ENCODE data around the gene TTC7B.

Gene TTC7B

GRCh38 chr14:90504643-90505042 lies 311.6 kb downstream of the TTC7B start:
- Histone ChIP-seq H3F3A (ENCODE audit: insufficient read depth, low read length) (no peaks in the 10 kb centered on the region), H3K27me3 (ENCODE audit: insufficient read depth, low read length) (0 out of 2 replicates have a peak, but pooled peaks cover 4% of the 10 kb centered on the region), H3K4me3 (ENCODE audit: low read depth, low read length, poor library complexity, severe bottlenecking) (no peak overlapping the region), H3K4me1 (ENCODE audit: insufficient read depth, low read length, severe bottlenecking) (no peaks in the 10 kb centered on the region), H3K4me2 (ENCODE audit: low read length) (no peak overlapping the region), H3K27ac (ENCODE audit: low read depth, low read length, poor library complexity, severe bottlenecking) (no peak overlapping the region), H3K9ac (ENCODE audit: low read length) (no peak overlapping the region), H3K36me3 (ENCODE audit: insufficient read depth, low read length) (no peaks in the 10 kb centered on the region), H4K20me1 (ENCODE audit: insufficient read depth, low read length) (no peaks in the 10 kb centered on the region), H3K9me2 (ENCODE audit: low read depth, low read length) (no peaks in the 10 kb centered on the region), H3K9me3 (ENCODE audit: low read length) (no peaks in the 10 kb centered on the region), H2AFZ (ENCODE audit: low read length) (no peak overlapping the region), H3K79me2 (ENCODE audit: insufficient read depth, low read length) (no peaks in the 10 kb centered on the region)
- no peak for TF ChIP-seq EZH2 (IDR thresholded peaks at IDR 0.05; ENCODE audit: borderline replicate concordance, low read length)
- TF ChIP-seq, protein P1, sequence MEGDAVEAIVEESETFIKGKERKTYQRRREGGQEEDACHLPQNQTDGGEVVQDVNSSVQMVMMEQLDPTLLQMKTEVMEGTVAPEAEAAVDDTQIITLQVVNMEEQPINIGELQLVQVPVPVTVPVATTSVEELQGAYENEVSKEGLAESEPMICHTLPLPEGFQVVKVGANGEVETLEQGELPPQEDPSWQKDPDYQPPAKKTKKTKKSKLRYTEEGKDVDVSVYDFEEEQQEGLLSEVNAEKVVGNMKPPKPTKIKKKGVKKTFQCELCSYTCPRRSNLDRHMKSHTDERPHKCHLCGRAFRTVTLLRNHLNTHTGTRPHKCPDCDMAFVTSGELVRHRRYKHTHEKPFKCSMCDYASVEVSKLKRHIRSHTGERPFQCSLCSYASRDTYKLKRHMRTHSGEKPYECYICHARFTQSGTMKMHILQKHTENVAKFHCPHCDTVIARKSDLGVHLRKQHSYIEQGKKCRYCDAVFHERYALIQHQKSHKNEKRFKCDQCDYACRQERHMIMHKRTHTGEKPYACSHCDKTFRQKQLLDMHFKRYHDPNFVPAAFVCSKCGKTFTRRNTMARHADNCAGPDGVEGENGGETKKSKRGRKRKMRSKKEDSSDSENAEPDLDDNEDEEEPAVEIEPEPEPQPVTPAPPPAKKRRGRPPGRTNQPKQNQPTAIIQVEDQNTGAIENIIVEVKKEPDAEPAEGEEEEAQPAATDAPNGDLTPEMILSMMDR (IDR thresholded peaks at IDR 0.05; ENCODE audit: low read length), result no peak

DNA sequence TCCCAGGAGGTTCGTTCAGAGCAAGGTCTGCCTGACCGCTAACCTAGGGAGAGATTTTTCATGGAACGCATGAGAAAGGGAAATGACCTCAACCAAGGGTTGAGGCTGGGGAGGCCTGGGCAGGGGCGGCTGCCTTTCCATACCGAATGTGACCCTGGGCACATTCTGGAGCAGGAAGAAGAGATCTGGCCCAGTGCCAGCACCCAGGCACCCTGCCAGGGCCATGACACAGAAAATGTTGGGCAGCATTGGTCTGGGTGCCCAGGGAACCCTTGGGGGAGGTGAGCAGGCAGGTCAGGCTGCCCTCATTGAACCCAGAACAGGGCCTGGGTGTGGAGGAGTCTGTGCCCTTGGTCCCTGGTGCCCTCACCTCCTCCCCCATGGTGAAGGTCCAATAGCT lies 312.6 kb downstream of the TTC7B start:
- Histone ChIP-seq H3F3A (ENCODE audit: insufficient read depth, low read length) (no peaks in the 10 kb centered on the region), H3K36me3 (ENCODE audit: insufficient read depth, low read length) (no peaks in the 10 kb centered on the region), H3K4me2 (ENCODE audit: low read length) (no peak overlapping the region), H3K9me3 (ENCODE audit: low read length) (no peaks in the 10 kb centered on the region), H3K79me2 (ENCODE audit: insufficient read depth, low read length) (no peaks in the 10 kb centered on the region), H3K27ac (ENCODE audit: low read depth, low read length, poor library complexity, severe bottlenecking) (no peak overlapping the region), H2AFZ (ENCODE audit: low read length) (no peak overlapping the region), H3K4me3 (ENCODE audit: low read depth, low read length, poor library complexity, severe bottlenecking) (no peak overlapping the region), H3K9me2 (ENCODE audit: low read depth, low read length) (no peaks in the 10 kb centered on the region), H3K4me1 (ENCODE audit: insufficient read depth, low read length, severe bottlenecking) (no peaks in the 10 kb centered on the region), H3K9ac (ENCODE audit: low read length) (no peak overlapping the region), H3K27me3 (ENCODE audit: insufficient read depth, low read length) (no peaks in the 10 kb centered on the region), H4K20me1 (ENCODE audit: insufficient read depth, low read length) (no peaks in the 10 kb centered on the region)
- TF ChIP-seq EZH2 (IDR thresholded peaks at IDR 0.05; ENCODE audit: borderline replicate concordance, low read length), result no peak
- TF ChIP-seq, protein P1 (IDR thresholded peaks at IDR 0.05; ENCODE audit: low read length), result no peak

DNA sequence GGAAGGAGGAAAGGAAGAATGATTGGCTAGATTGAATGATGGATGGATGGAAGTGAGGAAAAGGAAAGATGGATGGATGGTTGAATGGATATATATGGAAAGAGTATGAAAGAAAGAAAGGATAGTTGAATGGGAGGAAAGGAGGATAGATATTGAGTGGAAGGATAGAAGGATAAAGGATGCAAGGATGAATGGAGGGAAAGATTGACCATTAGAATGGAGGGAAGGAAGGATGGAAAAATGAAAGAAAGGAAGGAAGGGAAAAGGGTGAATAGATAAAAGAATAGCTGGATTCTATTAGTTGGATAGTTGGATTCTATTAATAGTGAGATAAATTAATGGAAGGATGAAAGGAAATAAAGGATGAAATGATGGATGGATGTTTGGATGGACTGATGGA lies 313.5 kb downstream of the TTC7B start:
- no peak overlapping the region for H3K4me3 ChIP-seq (ENCODE audit: low read depth, low read length, poor library complexity, severe bottlenecking)
- no peaks in the 10 kb centered on the region for H4K20me1 ChIP-seq (ENCODE audit: insufficient read depth, low read length)
- no peaks in the 10 kb centered on the region for H3K27me3 ChIP-seq (ENCODE audit: insufficient read depth, low read length)
- H3K27ac ChIP-seq (ENCODE audit: low read depth, low read length, poor library complexity, severe bottlenecking), result no peak overlapping the region
- H3K36me3 ChIP-seq (ENCODE audit: insufficient read depth, low read length), result no peaks in the 10 kb centered on the region
- H2AFZ ChIP-seq (ENCODE audit: low read length), result no peak overlapping the region
- no peaks in the 10 kb centered on the region for H3F3A ChIP-seq (ENCODE audit: insufficient read depth, low read length)
- H3K4me1 ChIP-seq (ENCODE audit: insufficient read depth, low read length, severe bottlenecking), result no peaks in the 10 kb centered on the region
- H3K79me2 ChIP-seq (ENCODE audit: insufficient read depth, low read length), result no peaks in the 10 kb centered on the region
- H3K9me3 ChIP-seq (ENCODE audit: low read length), result no peaks in the 10 kb centered on the region
- TF ChIP-seq, protein P1 (IDR thresholded peaks at IDR 0.05; ENCODE audit: low read length), result no peak
- H3K9ac ChIP-seq (ENCODE audit: low read length), result no peak overlapping the region
- H3K9me2 ChIP-seq (ENCODE audit: low read depth, low read length), result no peaks in the 10 kb centered on the region
- no peak overlapping the region for H3K4me2 ChIP-seq (ENCODE audit: low read length)
